DMS114 treated with DMSO at 0.1 percent for 48 hours (cell line): Measurements from ENCODE around the gene ADAM12.

Source experiments
- DNase-seq: peaks from one replicate; lab custom pipeline; 2025; ENCODE audit not compliant: unreplicated experiment; lab: John Stamatoyannopoulos, UW

ADAM12 gene

GRCh38 chr10:126387931-126388911, at the start of gene ADAM12:
Gene ADAM12 (minus strand): TSS chr10:126388477. CDS start chr10:126388145, 332 bp downstream.
- DNase-seq: no peak

- DNase-seq: no peak
Measured at GRCh38 chr10:126437635-126438406, 49.5 kb upstream of the ADAM12 start.

- DNase-seq: no peak
Measured at GRCh38 chr10:126434235-126434634, 46.0 kb upstream of the ADAM12 start.

- DNase-seq: no peak
Measured at GRCh38 chr10:126433351-126433750, 45.1 kb upstream of the ADAM12 start.

- DNase-seq: no peak
Measured at GRCh38 chr10:126432507-126432906, 44.2 kb upstream of the ADAM12 start.

- DNase-seq: no peak
Measured at GRCh38 chr10:126431816-126432215, 43.5 kb upstream of the ADAM12 start.

- DNase-seq: no peak
Measured at GRCh38 chr10:126430512-126430911, 42.2 kb upstream of the ADAM12 start.

GRCh38 chr10:126429275-126429674, 41.0 kb upstream of the ADAM12 start:
- no peak for DNase-seq

GRCh38 chr10:126425489-126426065, 37.3 kb upstream of the ADAM12 start:
- no peak for DNase-seq

GRCh38 chr10:126425032-126425431, 36.8 kb upstream of the ADAM12 start:
- no peak for DNase-seq

- no peak for DNase-seq
Measured at GRCh38 chr10:126423732-126424491, 35.6 kb upstream of the ADAM12 start.

- no peak for DNase-seq
Measured at GRCh38 chr10:126422567-126422966, 34.3 kb upstream of the ADAM12 start.

- DNase-seq: no peak
Measured at GRCh38 chr10:126421756-126422256, 33.5 kb upstream of the ADAM12 start.

GRCh38 chr10:126420567-126421300, 32.5 kb upstream of the ADAM12 start:
- DNase-seq: no peak

- no peak for DNase-seq
Measured at GRCh38 chr10:126417220-126417825, 29.0 kb upstream of the ADAM12 start.

GRCh38 chr10:126409821-126410220, 21.5 kb upstream of the ADAM12 start:
- DNase-seq: no peak

GRCh38 chr10:126408953-126409641, 20.8 kb upstream of the ADAM12 start:
- DNase-seq: no peak

GRCh38 chr10:126407831-126408230, 19.6 kb upstream of the ADAM12 start:
- DNase-seq: no peak

GRCh38 chr10:126405239-126405775, 17.0 kb upstream of the ADAM12 start:
- DNase-seq: no peak
